HG02885 (cell line): Measurements from ENCODE around the gene LGALS9B.
"Not testable (repeated sequence)": the region's sequence is repeated elsewhere in the genome, so short reads cannot be mapped to it uniquely, and the experiment has no call there.

Experiments
- ATAC-seq: cut with Tn5 transposase; IDR thresholded peaks from one replicate; pipeline ENCODE4 v1.9.1; 2021; ENCODE audit warnings: mild to moderate bottlenecking; ENCODE audit not compliant: unreplicated experiment, poor library complexity

LGALS9B gene

GRCh38 chr17:20469946-20470345 lies 2.6 kb upstream of the LGALS9B start:
- not testable (repeated sequence) for ATAC-seq

DNA sequence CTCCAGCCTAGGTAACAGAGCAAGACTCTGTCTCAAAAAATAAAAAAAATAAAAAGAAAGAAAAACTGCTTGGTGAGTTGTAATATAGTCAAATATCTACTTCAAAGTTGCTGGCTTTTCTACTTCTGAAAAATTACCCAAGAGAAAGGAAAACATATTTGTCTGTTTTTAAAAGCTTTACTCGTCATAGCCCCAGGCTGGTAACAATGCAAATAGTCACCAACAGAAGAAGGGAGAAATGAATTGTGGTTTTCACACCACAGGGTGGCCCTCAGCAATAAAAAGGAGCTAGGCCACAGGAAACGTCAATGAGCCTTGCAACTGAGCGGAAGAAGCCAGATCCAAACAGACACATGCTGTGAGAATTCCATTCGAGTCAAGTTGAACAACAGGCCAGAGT lies 1.8 kb upstream of the LGALS9B start:
- ATAC-seq, result not testable (repeated sequence)

- ATAC-seq, result not testable (repeated sequence)
Measured at GRCh38 chr17:20466999-20467398, 340 bp downstream of the LGALS9B start.

- ATAC-seq, result not testable (repeated sequence)
Measured at GRCh38 chr17:20466553-20466952, 786 bp downstream of the LGALS9B start.

DNA sequence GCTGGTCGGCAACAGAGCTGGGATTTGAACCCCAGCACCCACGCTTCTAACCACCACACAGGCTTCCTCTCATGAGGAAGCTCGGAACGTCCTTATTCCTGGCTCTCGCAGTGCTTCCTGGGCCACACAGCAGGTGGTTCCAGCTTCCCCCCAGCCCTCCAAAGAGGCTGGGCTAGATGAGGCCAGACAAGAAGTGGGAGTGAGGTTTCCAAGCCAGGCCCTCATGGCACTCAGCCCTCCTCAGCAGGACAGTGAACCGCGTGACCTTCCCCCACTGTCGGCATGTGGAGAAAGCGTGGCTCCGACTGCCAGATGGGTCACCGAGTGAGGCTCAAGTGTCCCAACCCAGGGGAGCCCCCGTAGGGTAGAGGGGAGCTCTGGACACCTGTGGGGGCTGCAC lies 1.8 kb downstream of the LGALS9B start:
- not testable (repeated sequence) for ATAC-seq

GRCh38 chr17:20464854-20465414 lies 2.4 kb downstream of the LGALS9B start:
- ATAC-seq, result not testable (repeated sequence)

- ATAC-seq, result not testable (repeated sequence)
Measured at GRCh38 chr17:20462158-20462557, 5.2 kb downstream of the LGALS9B start.

DNA sequence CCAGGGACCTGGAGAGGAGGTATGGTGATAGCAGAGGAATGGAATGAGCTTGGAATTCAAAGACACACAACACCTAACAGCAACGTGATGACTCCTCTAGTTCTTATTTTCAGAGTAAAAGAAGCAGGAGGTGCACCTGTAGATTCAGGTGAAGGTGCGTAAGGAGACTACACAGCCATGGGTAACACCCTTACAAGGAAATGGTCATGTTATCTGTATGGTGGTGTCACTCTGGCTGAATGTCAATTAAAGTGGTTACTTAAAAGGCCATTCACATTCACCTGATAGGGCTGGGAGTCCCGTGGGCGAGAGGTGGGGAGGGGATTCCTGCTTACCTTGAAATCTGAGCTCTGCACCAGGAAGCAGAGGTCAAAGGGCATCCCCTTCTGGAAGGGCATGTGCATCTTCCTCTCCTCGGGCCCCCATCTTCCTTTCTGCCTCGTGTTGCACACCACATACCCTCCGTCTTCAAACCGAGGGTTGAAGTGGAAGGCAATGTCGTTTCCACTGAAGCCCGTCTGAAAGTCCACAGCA lies 9.4 kb downstream of the LGALS9B start:
- ATAC-seq, result not testable (repeated sequence)

DNA sequence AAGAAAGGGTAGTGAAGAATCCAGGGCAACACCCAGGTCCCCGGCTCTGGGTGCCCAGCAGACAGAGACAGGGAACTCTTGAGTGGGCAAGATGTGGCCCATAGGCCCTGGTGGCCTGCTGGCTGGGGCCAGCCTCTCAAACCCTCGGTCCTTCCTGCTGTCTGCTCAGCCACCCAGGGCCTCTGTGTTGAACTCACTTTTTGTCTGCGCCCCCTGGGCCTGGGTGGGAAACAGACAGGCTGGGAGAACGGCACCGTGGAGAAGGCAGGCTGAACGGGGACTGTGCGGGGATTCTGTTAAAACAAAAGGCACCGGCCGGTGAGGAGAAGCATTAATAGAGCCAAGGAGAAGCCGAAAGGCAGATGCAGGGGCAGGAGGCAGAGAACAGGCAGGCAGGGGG lies 12.2 kb downstream of the LGALS9B start:
- not testable (repeated sequence) for ATAC-seq

DNA sequence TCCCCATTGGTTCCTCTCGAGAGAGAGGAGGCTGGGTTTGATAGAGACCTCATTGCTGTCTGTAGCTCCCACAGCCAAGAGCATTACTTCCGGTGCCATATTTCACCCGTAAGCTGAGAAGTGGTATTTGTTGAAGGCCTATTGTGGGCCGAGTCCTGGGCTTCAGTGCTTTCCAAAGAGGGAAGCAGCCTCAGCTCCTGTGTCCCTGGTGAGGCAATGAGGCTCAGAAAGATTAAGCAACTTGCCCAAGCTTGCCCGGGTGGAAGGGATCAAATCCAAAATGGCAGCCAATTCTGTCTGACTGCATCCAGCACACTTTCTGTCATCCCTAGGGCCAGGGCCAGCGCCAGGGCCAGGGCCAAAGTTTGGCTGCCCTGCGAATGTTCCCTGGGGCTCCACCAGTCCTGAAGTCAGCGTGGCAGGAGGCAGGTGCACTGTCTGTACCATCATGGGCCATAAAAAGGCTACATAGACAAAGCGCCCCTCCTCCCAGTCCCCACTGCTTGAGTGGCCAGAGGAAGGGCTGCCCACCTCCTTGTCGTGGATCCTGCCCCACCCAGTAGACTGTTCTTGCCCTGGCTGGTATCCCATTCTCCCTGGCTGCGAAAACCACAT lies 13.4 kb downstream of the LGALS9B start:
- ATAC-seq, result not testable (repeated sequence)

- ATAC-seq, result not testable (repeated sequence)
Measured at GRCh38 chr17:20450852-20451251, 16.5 kb downstream of the LGALS9B start.

- ATAC-seq, result not testable (repeated sequence)
Measured at GRCh38 chr17:20447534-20448321, 19.6 kb downstream of the LGALS9B start.

DNA sequence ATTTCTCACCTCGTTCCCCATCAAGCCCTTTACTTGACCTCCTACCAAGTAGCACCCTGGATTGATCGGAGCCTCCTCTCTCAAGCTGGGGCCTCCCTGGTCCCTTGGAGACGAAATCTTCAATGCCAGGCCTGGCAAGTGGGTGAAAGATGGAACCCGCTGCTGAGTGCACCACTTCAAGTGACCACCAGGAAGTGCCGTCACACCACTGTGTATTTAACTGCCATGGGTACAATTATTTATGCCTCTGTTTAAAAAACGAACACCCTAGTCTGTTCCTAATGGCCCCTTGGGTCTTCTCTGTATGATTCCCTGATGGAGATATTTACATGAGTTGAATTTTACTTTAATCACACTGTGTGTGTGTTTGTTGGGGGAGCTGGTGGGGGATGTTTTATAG lies 20.4 kb downstream of the LGALS9B start:
- not testable (repeated sequence) for ATAC-seq

DNA sequence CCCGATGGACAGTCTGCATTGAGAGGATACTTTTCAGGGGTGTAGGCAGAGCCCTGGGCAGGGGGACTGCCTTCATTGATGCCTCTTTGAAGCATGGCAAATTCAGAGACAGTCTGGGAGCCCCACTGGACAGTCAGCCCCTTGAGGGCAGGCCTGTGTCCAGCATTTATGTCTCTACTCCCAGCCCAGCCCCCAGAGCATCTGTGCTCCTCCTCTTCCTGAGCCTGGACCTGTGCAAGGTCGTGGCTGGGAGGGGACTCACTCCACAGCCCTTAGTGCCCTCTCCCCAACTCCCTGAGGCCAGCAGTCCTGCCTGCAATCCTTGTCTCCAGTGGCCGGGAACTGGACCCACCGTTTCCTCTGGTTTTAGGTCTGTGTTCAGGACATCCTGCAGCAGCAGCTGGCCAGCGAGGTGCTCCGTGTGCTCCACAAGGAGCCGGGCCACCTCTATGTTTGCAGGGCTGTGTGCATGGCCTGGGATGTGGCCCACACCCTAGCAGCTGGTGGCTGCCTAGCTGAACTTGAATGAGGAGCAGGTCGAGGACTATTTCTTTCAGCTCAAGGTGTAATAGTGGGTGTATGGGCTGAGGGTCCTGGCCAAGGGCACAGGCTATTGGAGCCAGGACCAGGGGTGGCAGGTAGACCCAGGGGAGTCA lies 22.6 kb downstream of the LGALS9B start:
- not testable (repeated sequence) for ATAC-seq

DNA sequence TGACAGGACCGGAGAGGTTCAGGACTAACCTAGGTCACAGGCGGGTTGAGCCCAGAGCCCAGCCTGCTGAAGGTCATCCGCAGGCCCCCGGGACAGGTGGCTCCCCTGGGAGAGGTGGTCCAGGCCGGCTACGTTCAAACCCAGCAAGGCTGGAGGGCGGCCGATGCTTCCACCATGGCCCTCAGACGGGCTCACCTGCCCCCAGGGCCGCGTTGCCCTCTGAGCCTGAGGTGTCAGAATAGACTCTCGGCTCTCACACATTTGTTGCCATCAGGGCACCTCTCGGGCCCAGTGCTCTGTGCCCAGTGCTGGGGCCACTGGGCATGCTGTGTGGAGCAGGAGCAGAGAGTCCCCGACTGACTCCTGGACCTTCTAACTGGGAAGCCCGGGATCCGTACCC lies 23.2 kb downstream of the LGALS9B start:
- ATAC-seq, result not testable (repeated sequence)

DNA sequence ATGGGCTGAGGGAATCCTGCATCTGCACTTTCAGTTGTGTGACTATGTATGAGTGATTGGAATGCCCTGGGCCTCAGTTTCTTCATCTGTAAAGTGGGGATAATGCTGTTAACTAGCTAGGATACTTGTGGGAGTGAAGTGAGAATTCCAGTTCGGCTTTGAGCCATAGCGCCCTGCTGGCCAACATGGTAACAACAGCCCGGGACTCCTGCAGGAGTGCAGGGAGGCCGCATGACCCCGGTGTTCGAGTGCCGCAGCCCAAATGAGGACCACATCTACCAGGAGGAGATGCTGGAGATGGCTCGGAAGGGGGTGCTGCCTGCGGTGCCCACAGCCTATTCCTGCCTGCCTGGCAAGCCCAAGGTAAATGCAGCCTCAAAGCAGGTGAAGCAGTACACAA lies 23.7 kb downstream of the LGALS9B start:
- ATAC-seq, result not testable (repeated sequence)

- not testable (repeated sequence) for ATAC-seq
Measured at GRCh38 chr17:20440665-20441064, 26.7 kb downstream of the LGALS9B start.

DNA sequence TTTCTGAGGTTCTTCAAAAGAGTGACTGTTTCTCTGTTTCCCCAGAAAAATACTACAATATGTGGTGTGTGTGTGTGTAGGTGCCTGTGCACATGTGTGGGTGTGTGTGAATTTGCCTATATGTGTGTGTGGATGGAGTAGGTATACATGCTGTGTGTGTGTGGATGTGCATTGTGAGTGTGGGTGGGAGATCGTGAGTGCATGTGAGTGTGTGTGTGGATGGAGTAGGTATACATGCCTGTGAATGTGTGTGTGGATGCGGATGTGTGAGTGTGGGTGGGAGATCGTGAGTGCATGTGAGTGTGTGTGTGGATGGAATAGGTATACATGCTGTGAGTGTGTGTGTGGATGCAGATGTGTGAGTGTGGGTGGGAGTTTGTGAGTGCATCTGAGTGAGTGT lies 32.2 kb downstream of the LGALS9B start:
- not testable (repeated sequence) for ATAC-seq

DNA sequence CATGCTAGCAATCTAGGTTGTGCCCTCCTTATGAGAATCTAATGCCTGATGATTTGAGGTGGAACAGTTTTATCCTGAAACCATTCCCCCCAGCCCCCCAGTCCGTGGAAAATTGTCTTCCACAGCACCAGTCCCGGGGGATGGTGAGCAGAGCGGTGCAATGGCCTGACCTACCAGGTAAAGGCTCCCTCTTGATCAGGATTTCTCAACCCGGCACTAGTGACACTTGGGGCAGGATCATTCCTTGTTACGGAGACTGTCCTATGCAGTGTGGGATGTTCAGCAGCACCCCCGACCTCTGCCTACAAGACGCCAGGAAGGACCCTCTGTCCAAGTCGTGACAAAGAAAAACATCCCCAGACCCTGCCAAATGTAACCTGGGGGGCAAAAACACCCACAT lies 34.0 kb downstream of the LGALS9B start:
- ATAC-seq, result not testable (repeated sequence)

GRCh38 chr17:20427264-20427663 lies 40.1 kb downstream of the LGALS9B start:
- not testable (repeated sequence) for ATAC-seq
